ENCODE results near the gene MMP27. TPM values are rescaled to one million over a fixed set of nuclear protein-coding genes. Genes with fewer than 3 reads are reported as not detected.

The MMP27 gene
- total RNA-seq, 2 donors from 2014 or later, result 0.16 TPM; not detected in 1

- no peak for DNase-seq
- Histone ChIP-seq H3K27me3 (no peaks in the 10 kb centered on the region), H3K9me3 (no peaks in the 10 kb centered on the region), H3K9ac (ENCODE audit: low read depth in 2 of 2, low read length in 2 of 2) (no peak overlapping the region), H3K4me1 (no peaks in the 10 kb centered on the region), H3K27ac (no peak overlapping the region), H3K4me3 (no peak overlapping the region), H3K36me3 (no peaks in the 10 kb centered on the region)
- intact Hi-C loops (cut with DNase I), result no loop called here
- no peak for TF ChIP-seq CTCF (IDR thresholded peaks at IDR 0.05)
Observed at GRCh38 chr11:102685754-102686153, 19.8 kb downstream of the MMP27 start.

- Histone ChIP-seq H3K27me3 (no peaks in the 10 kb centered on the region), H3K4me1 (no peaks in the 10 kb centered on the region), H3K9me3 (no peaks in the 10 kb centered on the region), H3K4me3 (no peak overlapping the region), H3K27ac (no peak overlapping the region), H3K9ac (ENCODE audit: low read depth in 2 of 2, low read length in 2 of 2) (no peak overlapping the region), H3K36me3 (no peaks in the 10 kb centered on the region)
- no peak for TF ChIP-seq CTCF (IDR thresholded peaks at IDR 0.05)
- intact Hi-C loops (cut with DNase I), result no loop called here
- DNase-seq, result no peak
Observed at GRCh38 chr11:102685338-102685737, 20.2 kb downstream of the MMP27 start.

GRCh38 chr11:102683277-102683676 lies 22.3 kb downstream of the MMP27 start:
- no peak for DNase-seq
- intact Hi-C loops (cut with DNase I), result no loop called here
- no peaks in the 10 kb centered on the region for H3K9me3 ChIP-seq
- H3K36me3 ChIP-seq, result no peaks in the 10 kb centered on the region
- H3K4me1 ChIP-seq, result no peaks in the 10 kb centered on the region
- no peak overlapping the region for H3K4me3 ChIP-seq
- H3K27me3 ChIP-seq, result no peaks in the 10 kb centered on the region
- no peak for TF ChIP-seq CTCF (IDR thresholded peaks at IDR 0.05)
- no peak overlapping the region for H3K27ac ChIP-seq
- no peak overlapping the region for H3K9ac ChIP-seq (ENCODE audit: low read depth in 2 of 2, low read length in 2 of 2)

- H3K27ac ChIP-seq, result no peak overlapping the region
- TF ChIP-seq CTCF (IDR thresholded peaks at IDR 0.05), result no peak
- H3K27me3 ChIP-seq, result no peaks in the 10 kb centered on the region
- no peak overlapping the region for H3K4me3 ChIP-seq
- H3K9me3 ChIP-seq, result no peaks in the 10 kb centered on the region
- no peaks in the 10 kb centered on the region for H3K36me3 ChIP-seq
- intact Hi-C loops (cut with DNase I), result no loop called here
- DNase-seq, result no peak
- H3K9ac ChIP-seq (ENCODE audit: low read depth in 2 of 2, low read length in 2 of 2), result no peak overlapping the region
- no peaks in the 10 kb centered on the region for H3K4me1 ChIP-seq
Observed at GRCh38 chr11:102680945-102681344, 24.6 kb downstream of the MMP27 start.

GRCh38 chr11:102678022-102678421 lies 27.5 kb downstream of the MMP27 start:
- intact Hi-C loops (cut with DNase I), result no loop called here
- Histone ChIP-seq H3K9ac (ENCODE audit: low read depth in 2 of 2, low read length in 2 of 2) (no peak overlapping the region), H3K27ac (no peak overlapping the region), H3K27me3 (no peaks in the 10 kb centered on the region), H3K4me1 (no peaks in the 10 kb centered on the region), H3K36me3 (no peaks in the 10 kb centered on the region), H3K4me3 (no peak overlapping the region), H3K9me3 (no peaks in the 10 kb centered on the region)
- DNase-seq, result no peak
- no peak for TF ChIP-seq CTCF (IDR thresholded peaks at IDR 0.05)

- TF ChIP-seq CTCF (IDR thresholded peaks at IDR 0.05), result no peak
- intact Hi-C loops (cut with DNase I), result no loop called here
- Histone ChIP-seq H3K27me3 (no peaks in the 10 kb centered on the region), H3K9ac (ENCODE audit: low read depth in 2 of 2, low read length in 2 of 2) (no peak overlapping the region), H3K36me3 (no peaks in the 10 kb centered on the region), H3K4me3 (no peak overlapping the region), H3K4me1 (no peaks in the 10 kb centered on the region), H3K9me3 (no peaks in the 10 kb centered on the region), H3K27ac (no peak overlapping the region)
- DNase-seq, result no peak
Observed at GRCh38 chr11:102676084-102676483, 29.5 kb downstream of the MMP27 start.
